ENCODE data around the gene CD247. TPM values are rescaled to one million over a fixed set of nuclear protein-coding genes. Genes with fewer than 3 reads are reported as not detected.

Gene CD247
- total RNA-seq, 1 donor from 2014 or later = not detected

GRCh38 chr1:167440345-167440744 lies 78.0 kb downstream of the CD247 start:
- H3K36me3 ChIP-seq (ENCODE audit: control insufficient read depth, insufficient read depth, low read length) = no peaks in the 10 kb centered on the region
- no peak overlapping the region for H3K4me3 ChIP-seq (ENCODE audit: low read depth, low read length)
- peaks cover 13% of the 10 kb centered on the region for H3K27me3 ChIP-seq (ENCODE audit: control insufficient read depth, insufficient read depth, low read length)
- TF ChIP-seq, protein P1, sequence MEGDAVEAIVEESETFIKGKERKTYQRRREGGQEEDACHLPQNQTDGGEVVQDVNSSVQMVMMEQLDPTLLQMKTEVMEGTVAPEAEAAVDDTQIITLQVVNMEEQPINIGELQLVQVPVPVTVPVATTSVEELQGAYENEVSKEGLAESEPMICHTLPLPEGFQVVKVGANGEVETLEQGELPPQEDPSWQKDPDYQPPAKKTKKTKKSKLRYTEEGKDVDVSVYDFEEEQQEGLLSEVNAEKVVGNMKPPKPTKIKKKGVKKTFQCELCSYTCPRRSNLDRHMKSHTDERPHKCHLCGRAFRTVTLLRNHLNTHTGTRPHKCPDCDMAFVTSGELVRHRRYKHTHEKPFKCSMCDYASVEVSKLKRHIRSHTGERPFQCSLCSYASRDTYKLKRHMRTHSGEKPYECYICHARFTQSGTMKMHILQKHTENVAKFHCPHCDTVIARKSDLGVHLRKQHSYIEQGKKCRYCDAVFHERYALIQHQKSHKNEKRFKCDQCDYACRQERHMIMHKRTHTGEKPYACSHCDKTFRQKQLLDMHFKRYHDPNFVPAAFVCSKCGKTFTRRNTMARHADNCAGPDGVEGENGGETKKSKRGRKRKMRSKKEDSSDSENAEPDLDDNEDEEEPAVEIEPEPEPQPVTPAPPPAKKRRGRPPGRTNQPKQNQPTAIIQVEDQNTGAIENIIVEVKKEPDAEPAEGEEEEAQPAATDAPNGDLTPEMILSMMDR (IDR thresholded peaks at IDR 0.05; ENCODE audit: insufficient read depth, low read length, poor library complexity, severe bottlenecking) = no peak
- no peak for DNase-seq (ENCODE audit: low read depth)

DNA sequence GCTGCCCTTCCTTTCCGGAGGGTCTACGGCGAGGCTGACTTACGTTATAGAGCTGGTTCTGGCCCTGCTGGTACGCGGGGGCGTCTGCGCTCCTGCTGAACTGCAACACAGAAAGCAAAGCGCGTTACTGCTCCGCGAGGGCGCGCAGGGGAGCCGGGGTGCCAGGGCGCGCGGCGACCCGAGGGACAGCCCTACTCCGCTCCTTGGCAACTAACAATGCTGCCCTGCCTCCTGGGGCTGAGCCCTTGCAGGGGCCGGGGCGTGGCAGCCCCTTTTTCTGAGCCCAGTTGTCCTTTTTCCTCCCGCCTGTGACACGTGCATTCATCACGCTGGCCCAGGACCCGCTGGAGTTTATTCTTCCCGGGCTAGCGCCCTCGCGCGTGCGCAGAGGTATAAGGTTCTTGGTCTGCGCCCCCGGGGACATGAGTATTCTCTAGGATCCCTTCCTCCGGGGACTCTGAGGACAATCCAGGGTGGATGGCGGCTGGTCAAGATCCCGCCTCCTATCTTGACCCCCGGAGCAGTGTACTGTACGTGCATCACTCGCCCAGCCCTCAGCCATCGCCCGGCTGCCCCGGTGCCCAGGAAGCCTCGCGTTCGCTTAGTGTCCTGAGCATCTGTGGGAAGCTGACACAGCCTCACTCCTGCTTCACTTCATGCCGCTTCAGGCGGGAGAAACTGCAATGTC lies 78.9 kb downstream of the CD247 start:
- Histone ChIP-seq H3K27me3 (ENCODE audit: control insufficient read depth, insufficient read depth, low read length) (peaks cover 13% of the 10 kb centered on the region), H3K36me3 (ENCODE audit: control insufficient read depth, insufficient read depth, low read length) (no peaks in the 10 kb centered on the region), H3K4me3 (ENCODE audit: low read depth, low read length) (peak overlapping the region; percentile 5)
- no peak for DNase-seq (ENCODE audit: low read depth)
- TF ChIP-seq, protein P1 (IDR thresholded peaks at IDR 0.05; ENCODE audit: insufficient read depth, low read length, poor library complexity, severe bottlenecking) = peak; percentile 19

GRCh38 chr1:167438171-167439138 lies 79.9 kb downstream of the CD247 start:
- TF ChIP-seq, protein P1 (IDR thresholded peaks at IDR 0.05; ENCODE audit: insufficient read depth, low read length, poor library complexity, severe bottlenecking) = no peak
- Histone ChIP-seq H3K4me3 (ENCODE audit: low read depth, low read length) (no peak overlapping the region), H3K36me3 (ENCODE audit: control insufficient read depth, insufficient read depth, low read length) (no peaks in the 10 kb centered on the region), H3K27me3 (ENCODE audit: control insufficient read depth, insufficient read depth, low read length) (peaks cover 13% of the 10 kb centered on the region)
- DNase-seq (ENCODE audit: low read depth) = no peak

GRCh38 chr1:167435484-167435883 lies 82.8 kb downstream of the CD247 start:
- Histone ChIP-seq H3K36me3 (ENCODE audit: control insufficient read depth, insufficient read depth, low read length) (no peaks in the 10 kb centered on the region), H3K4me3 (ENCODE audit: low read depth, low read length) (no peak overlapping the region), H3K27me3 (ENCODE audit: control insufficient read depth, insufficient read depth, low read length) (peaks cover 13% of the 10 kb centered on the region)
- TF ChIP-seq, protein P1 (IDR thresholded peaks at IDR 0.05; ENCODE audit: insufficient read depth, low read length, poor library complexity, severe bottlenecking) = no peak
- no peak for DNase-seq (ENCODE audit: low read depth)

DNA sequence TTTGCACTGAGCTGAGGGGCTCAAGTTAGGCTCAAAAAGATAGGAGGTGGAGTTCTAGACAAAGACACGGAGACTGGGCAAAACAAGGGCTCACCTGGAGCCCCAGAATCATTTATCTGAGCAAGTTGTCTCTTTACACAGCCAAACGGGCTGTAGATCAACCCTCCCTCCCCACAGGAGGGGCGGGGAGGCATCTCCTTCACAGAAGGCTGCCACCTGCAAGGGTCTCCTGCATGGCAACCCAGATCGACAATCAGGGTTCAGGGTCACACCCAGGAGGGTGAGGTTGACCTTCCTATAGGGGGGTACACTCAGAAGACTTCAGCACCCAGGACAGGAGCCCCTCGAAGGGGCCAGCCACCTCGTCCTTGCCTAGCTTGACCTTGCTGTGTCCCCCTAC lies 84.0 kb downstream of the CD247 start:
- H3K27me3 ChIP-seq (ENCODE audit: control insufficient read depth, insufficient read depth, low read length) = peaks cover 8% of the 10 kb centered on the region
- TF ChIP-seq, protein P1 (IDR thresholded peaks at IDR 0.05; ENCODE audit: insufficient read depth, low read length, poor library complexity, severe bottlenecking) = no peak
- no peaks in the 10 kb centered on the region for H3K36me3 ChIP-seq (ENCODE audit: control insufficient read depth, insufficient read depth, low read length)
- no peak overlapping the region for H3K4me3 ChIP-seq (ENCODE audit: low read depth, low read length)
- DNase-seq (ENCODE audit: low read depth) = no peak

All from kidney epithelial cell (primary cell).